Retinal pigment epithelial cell (primary cell): ENCODE results near the gene TMEM225B.
"Not testable (repeated sequence)": the region's sequence is repeated elsewhere in the genome, so short reads cannot be mapped to it uniquely, and the experiment has no call there.

Experiments
- DNase-seq: peaks from one replicate; pipeline ENCODE4 v3.0.0-alpha.2; 2010; ENCODE audit warnings: low read depth
- H3K4me3 ChIP-seq: 2 replicates; pipeline ENCODE4 v1.5.1; 2011; ENCODE audit warnings: mild to moderate bottlenecking, low read length, control low read depth, moderate library complexity
- CTCF ChIP-seq: conservative IDR thresholded peaks from 2 replicates; pipeline ENCODE4 v1.5.1; 2011; ENCODE audit warnings: low read depth, low read length, control low read depth, inconsistent platforms

The TMEM225B gene

GRCh38 chr7:99597762-99598501 lies at the start of gene TMEM225B:
TMEM225B (plus strand) TSS chr7:99598267; CDS start chr7:99604389, 6,122 bp downstream.
- TF ChIP-seq CTCF = no peak
- H3K4me3 ChIP-seq = no peak within 1 kb of the TSS
- DNase-seq = no peak

- not testable (repeated sequence) for H3K4me3 ChIP-seq, DNase-seq
These were observed 48.5 kb upstream of the TMEM225B start for GRCh38 chr7:99549545-99549944.

- TF ChIP-seq CTCF = no peak
- peak overlapping the region; percentile 98 for H3K4me3 ChIP-seq
- DNase-seq = no peak
These were observed 46.7 kb upstream of the TMEM225B start for GRCh38 chr7:99551334-99551733.

GRCh38 chr7:99551767-99552463 lies 46.2 kb upstream of the TMEM225B start, which contains the start of gene FAM200A:
FAM200A (minus strand) TSS chr7:99552114; CDS start chr7:99548407, 3,707 bp downstream.
- H3K4me3 ChIP-seq = peak within 1 kb of the TSS; percentile 98
- no peak for TF ChIP-seq CTCF
- DNase-seq = peak; percentile 83

GRCh38 chr7:99553039-99553438 lies 45.0 kb upstream of the TMEM225B start:
- no peak for TF ChIP-seq CTCF
- no peak for DNase-seq
- H3K4me3 ChIP-seq = no peak overlapping the region

- TF ChIP-seq CTCF = no peak
- DNase-seq = no peak
These were observed 43.1 kb upstream of the TMEM225B start for GRCh38 chr7:99554939-99555338.

GRCh38 chr7:99557196-99557607 lies 40.9 kb upstream of the TMEM225B start:
- DNase-seq = no peak
- no peak for TF ChIP-seq CTCF
- peak overlapping the region; percentile 95 for H3K4me3 ChIP-seq

More at GRCh38 chr7:99554939-99555338, 43.1 kb upstream of the TMEM225B start:
- H3K4me3 ChIP-seq = no peak overlapping the region
